Adrenal gland (tissue), 12 donors: ENCODE measurements around the gene MUC6. TPM values are rescaled to one million over a fixed set of nuclear protein-coding genes. Genes with fewer than 3 reads are reported as not detected.
A peak's percentile ranks its signal among the peaks of the same experiment; 100 is the strongest.

Experiments used
- DNase-seq, 7 donors: peaks; one replicate each; pipeline ENCODE4 v3.0.0-alpha.2; 2019 to 2020
- H3K27ac ChIP-seq, 5 donors: fragments of 200-600 bp; sonication (generic) in 4 of 5; 1 replicate in 3 of 5; 2 replicates in 2 of 5; pipeline versions ENCODE4 v1.5.1 to v1.8.0; 2016 to 2020; ENCODE audit warnings: mild to moderate bottlenecking in 1 of 5
- H3K27me3 ChIP-seq: fragments of 200-600 bp; 2 replicates; pipeline ENCODE4 v1.8.0; 2021
- H3K36me3 ChIP-seq, 2 donors: fragments of 200-600 bp; replicated peaks in 1 of 2; 1 replicate in 1 of 2; 2 replicates in 1 of 2; pipeline versions ENCODE4 v1.5.1 to v1.8.0; 2018 to 2022
- H3K4me1 ChIP-seq, 2 donors: fragments of 200-600 bp; replicated peaks in 1 of 2; 1 replicate in 1 of 2; 2 replicates in 1 of 2; pipeline versions ENCODE4 v1.5.1 to v1.8.0; 2018 to 2021
- H3K4me3 ChIP-seq, 4 donors: fragments of 200-600 bp; sonication (generic) in 3 of 4; one replicate each; pipeline ENCODE4 v1.5.1; 2016 to 2018
- H3K9me3 ChIP-seq, 3 donors: fragments of 200-600 bp; sonication (generic) in 1 of 3; replicated peaks in 1 of 3; 1 replicate in 2 of 3; 2 replicates in 1 of 3; pipeline versions ENCODE4 v1.5.1 to v1.8.0; 2016 to 2021
- POLR2A ChIP-seq, 2 donors: fragments of 450-650 bp; IDR thresholded peaks; one replicate each; pipeline ENCODE4 v1.6.1; 2017; ENCODE audit warnings: antibody characterized with exemption in 2 of 2, mild to moderate bottlenecking in 2 of 2, moderate library complexity in 1 of 2
- WGBS, 4 donors: extraction: QIAGEN DNeasy Blood & Tissue Kit in 2 of 4; methylation state at CpG; one replicate each; pipeline versions ENCODE4 v1.1.5 to v1.1.7; 2013 to 2017; 5-methylcytosine and 5-hydroxymethylcytosine counted together
- intact Hi-C, 2 donors: fragments of 100-400 bp; cut with DNase I; formaldehyde crosslinking; loops; one replicate each; pipeline versions ENCODE4 v1.14.1 to v1.15.0; 2022 to 2023
- polyA plus RNA-seq, 3 donors: library from polyadenylated mRNA; stranded (reverse); fragments of 200-250 nt in 2 of 3; fragments of 350-450 nt in 1 of 3; fragmentation: Illumina TruSeq in 1 of 3; extraction: RNeasy Lipid Tissue Mini Kit (QIAGEN cat#74804) in 1 of 3; gene quantifications; one replicate each; pipeline ENCODE4 v1.2.3, GENCODE V29; 2013 to 2014
- total RNA-seq, 9 donors: library from RNA; depleted of rRNA in 4 of 9; stranded (reverse); fragments of >200 nt in 4 of 9; fragments of 120-200 nt in 1 of 9; fragmentation: NEBNext Ultra II Directional in 1 of 9; extraction: Animal tissue kit (Norgen Biotek cat#: 25700) in 1 of 9; gene quantifications; one replicate each; pipeline versions ENCODE4 v1.1.0 to v1.2.4, GENCODE V29; 2013 to 2023
- TF ChIP-seq, protein P1 (sequence below), 6 experiments: fragments of 450-650 bp in 4 of 6; fragments of 200-600 bp in 2 of 6; sonication (generic) in 1 of 6; IDR thresholded peaks; 1 replicate in 5 of 6; 2 replicates in 1 of 6; pipeline versions ENCODE4 v1.5.1 to v1.8.0; 2016 to 2021; ENCODE audit warnings: antibody characterized with exemption in 6 of 6, mild to moderate bottlenecking in 2 of 6, moderate library complexity in 1 of 6
- donor health status: healthy with polysubstance abuse.
- donor health status: Bipolar disorder and iron deficiency.
- donor health status: DM: yes; HTN: yes; CAD: no.
- donor health status: DM: no; HTN: no; CAD: no.
- donor health status: DM: no; HTN: no; CAD: no.
- donor health status: DM: yes; HTN: yes; CAD: no.

MUC6 gene
- total and polyA plus RNA-seq, 12 donors: under 0.01 to 0.72 (median 0.04) TPM; not detected in 7

DNA sequence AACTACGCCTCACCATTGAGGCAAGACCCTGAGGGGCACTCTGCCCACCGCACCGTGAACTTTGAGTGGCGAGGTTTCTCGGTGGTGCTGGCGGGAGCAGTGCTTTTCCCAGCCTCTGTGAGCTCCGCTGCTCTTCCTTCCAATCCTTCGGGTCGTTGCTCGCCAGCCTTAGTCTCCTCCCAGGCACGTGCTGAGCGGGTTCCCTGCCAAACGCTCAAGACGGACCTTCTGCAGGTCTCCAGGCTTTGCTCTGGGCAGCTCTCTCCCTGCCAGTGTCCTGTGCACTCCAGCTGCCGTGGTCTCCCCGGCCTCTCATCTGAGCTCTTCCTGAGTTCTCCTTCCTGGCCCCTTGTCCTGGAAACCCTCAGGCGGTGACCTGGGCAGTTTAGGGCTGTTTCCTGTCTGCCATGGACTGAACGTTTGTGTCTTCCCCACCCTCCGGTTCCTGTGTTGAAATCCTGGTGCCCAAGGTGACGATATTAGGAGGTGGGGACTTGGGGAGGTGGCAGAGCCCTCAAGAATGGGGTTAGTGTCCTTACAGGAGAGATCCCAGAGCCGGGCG, 11.2 kb upstream of the MUC6 start:
- H3K4me1 ChIP-seq: no peaks in the 10 kb centered on the region
- DNase-seq: peak in 2 of 7 donors; percentile 7 to 13
- 60 to 68% (median 63%) methylated on average over 18 to 22 of the region's 22 CpGs for WGBS, 4 donors
- TF ChIP-seq, protein P1, sequence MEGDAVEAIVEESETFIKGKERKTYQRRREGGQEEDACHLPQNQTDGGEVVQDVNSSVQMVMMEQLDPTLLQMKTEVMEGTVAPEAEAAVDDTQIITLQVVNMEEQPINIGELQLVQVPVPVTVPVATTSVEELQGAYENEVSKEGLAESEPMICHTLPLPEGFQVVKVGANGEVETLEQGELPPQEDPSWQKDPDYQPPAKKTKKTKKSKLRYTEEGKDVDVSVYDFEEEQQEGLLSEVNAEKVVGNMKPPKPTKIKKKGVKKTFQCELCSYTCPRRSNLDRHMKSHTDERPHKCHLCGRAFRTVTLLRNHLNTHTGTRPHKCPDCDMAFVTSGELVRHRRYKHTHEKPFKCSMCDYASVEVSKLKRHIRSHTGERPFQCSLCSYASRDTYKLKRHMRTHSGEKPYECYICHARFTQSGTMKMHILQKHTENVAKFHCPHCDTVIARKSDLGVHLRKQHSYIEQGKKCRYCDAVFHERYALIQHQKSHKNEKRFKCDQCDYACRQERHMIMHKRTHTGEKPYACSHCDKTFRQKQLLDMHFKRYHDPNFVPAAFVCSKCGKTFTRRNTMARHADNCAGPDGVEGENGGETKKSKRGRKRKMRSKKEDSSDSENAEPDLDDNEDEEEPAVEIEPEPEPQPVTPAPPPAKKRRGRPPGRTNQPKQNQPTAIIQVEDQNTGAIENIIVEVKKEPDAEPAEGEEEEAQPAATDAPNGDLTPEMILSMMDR (IDR thresholded peaks at IDR 0.05): no peak
- TF ChIP-seq POLR2A (IDR thresholded peaks at IDR 0.05): no peak
- H3K4me3 ChIP-seq: no peak overlapping the region
- H3K27ac ChIP-seq: no peak overlapping the region
- no peaks in the 10 kb centered on the region for H3K9me3 ChIP-seq
- no peaks in the 10 kb centered on the region for H3K36me3 ChIP-seq
- intact Hi-C loops: no loop called here
- peaks cover 7% of the 10 kb centered on the region for H3K27me3 ChIP-seq

DNA sequence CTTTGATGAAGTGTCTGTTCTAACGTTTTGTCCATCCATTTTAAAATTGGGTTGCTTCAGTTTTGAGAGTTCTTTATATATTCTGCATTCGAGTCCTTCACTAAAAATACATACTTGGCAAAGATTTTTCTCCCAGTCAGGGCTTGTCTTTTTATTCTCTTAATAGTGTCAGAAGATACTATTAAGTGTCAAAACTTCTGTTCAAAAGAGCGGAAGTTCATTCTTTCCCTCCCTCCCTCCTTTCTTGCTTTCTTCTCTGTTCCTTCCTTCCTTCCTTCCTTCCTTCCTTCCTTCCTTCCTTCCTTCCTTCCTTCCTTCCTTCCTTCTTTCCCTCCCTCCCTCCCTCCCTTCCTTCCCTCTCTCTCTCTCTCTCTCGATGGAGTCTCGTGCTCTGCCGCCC, 7.6 kb upstream of the MUC6 start:
- no peaks in the 10 kb centered on the region for H3K36me3 ChIP-seq
- H3K27me3 ChIP-seq: peaks cover 4% of the 10 kb centered on the region
- no peak overlapping the region for H3K27ac ChIP-seq
- no peak for DNase-seq
- WGBS, 4 donors: 69 to 81% (median 78%) methylated on average over 6 of the region's 6 CpGs
- intact Hi-C loops: no loop called here
- H3K4me3 ChIP-seq: no peak overlapping the region
- TF ChIP-seq, protein P1 (IDR thresholded peaks at IDR 0.05): no peak
- no peak for TF ChIP-seq POLR2A (IDR thresholded peaks at IDR 0.05)
- no peaks in the 10 kb centered on the region for H3K4me1 ChIP-seq
- H3K9me3 ChIP-seq: no peaks in the 10 kb centered on the region

DNA sequence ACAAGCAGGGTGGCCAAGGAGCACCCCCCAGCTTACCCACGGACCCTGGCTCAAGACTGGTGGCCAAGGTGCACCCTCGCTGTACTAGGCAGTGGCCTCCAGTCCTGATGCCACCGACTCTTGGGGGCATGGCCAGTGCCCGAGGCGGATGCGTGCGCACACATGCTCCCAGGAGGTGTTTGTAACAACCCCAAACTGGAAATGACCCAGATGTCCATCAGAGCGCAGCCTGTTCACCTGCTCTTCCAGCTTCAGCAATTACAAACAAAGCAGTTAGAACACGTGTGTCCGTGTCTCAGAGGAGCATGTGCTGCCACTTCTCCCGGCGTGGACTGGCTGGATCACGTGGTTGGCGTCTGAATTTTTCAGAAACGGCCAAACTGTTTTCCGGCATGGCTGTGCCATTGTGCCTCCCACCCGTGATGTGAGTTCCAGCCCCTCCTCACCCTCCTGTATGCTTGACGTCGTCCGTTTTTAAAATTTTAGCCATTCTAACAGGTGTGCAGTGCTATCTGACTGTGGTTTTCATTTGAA, 7.1 kb upstream of the MUC6 start:
- no peaks in the 10 kb centered on the region for H3K4me1 ChIP-seq
- 81 to 92% (median 88%) methylated on average over 19 to 20 of the region's 20 CpGs for WGBS, 4 donors
- no peaks in the 10 kb centered on the region for H3K9me3 ChIP-seq
- intact Hi-C loops: no loop called here
- peak in 1 of 7 donors; percentile 6 for DNase-seq
- no peak overlapping the region for H3K4me3 ChIP-seq
- H3K27ac ChIP-seq: no peak overlapping the region
- H3K36me3 ChIP-seq: no peaks in the 10 kb centered on the region
- TF ChIP-seq, protein P1 (IDR thresholded peaks at IDR 0.05): no peak
- no peak for TF ChIP-seq POLR2A (IDR thresholded peaks at IDR 0.05)
- H3K27me3 ChIP-seq: peaks cover 4% of the 10 kb centered on the region

DNA sequence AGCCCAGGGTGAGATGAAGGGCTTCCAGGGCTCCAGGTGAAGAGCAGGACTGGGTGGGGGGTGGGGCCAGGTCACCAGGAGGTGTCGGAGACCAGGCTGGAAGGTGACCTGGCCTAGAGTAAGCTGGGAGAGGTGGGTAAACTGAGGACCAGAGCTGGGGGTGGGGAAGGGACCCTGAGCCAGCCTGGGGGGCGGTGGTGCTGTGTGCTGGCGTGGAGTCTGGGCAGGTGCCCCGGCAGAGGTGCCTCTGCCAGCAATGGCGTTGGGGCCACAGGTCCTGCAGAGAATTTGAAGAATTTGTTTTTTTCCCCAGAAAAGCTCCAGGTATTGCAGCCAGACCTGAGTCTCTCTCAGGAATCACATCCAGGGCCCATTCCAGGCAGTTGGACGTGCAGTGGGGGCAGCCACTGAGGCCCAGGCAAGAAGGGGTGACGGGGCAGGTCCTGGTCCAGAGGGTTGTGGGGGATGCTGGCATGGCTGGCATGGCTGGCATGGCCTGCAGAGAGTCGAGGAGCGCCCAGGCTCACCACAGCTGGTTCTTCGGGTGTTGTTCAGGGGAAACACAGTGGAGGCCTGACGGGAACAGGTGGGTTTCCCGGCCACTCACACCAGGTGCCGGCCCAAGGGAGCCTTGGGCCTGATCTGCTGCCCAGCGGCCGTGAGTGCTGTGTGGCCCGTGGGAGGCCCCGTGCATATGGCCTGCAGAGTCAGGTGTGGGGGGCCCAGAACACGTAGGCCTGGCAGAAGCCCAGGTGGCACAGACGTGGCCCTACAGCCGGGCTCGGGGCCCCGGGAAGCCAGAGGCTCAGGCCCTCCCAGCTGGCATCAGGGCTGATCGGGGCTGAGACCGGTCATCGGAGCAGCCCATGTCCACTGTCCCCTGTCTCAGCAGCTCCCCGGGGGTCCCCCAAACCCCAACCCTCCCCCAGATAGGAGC, 6.4 kb upstream of the MUC6 start:
- peaks cover 4% of the 10 kb centered on the region for H3K27me3 ChIP-seq
- no peak overlapping the region for H3K4me3 ChIP-seq
- peak in 1 of 7 donors; percentile 5 for DNase-seq
- 88 to 93% (median 91%) methylated on average over 12 to 26 of the region's 26 CpGs for WGBS, 4 donors
- no peaks in the 10 kb centered on the region for H3K4me1 ChIP-seq
- H3K27ac ChIP-seq: no peak overlapping the region
- no peaks in the 10 kb centered on the region for H3K36me3 ChIP-seq
- no peaks in the 10 kb centered on the region for H3K9me3 ChIP-seq
- intact Hi-C loops: no loop called here
- TF ChIP-seq, protein P1 (IDR thresholded peaks at IDR 0.05): no peak
- no peak for TF ChIP-seq POLR2A (IDR thresholded peaks at IDR 0.05)
